Activated B cell treated with CpG ODN at 0.5 μM for 24 hours (primary cell): Measurements from ENCODE around the gene VDR. TPM values are rescaled to one million over a fixed set of nuclear protein-coding genes. Genes with fewer than 3 reads are reported as not detected.

Source experiments
- ATAC-seq: fragments of 200-7000 bp; cut with Tn5 transposase; one replicate; pipeline ENCODE4 v1.10.0; 2021; ENCODE audit warnings: low read depth, mild to moderate bottlenecking, moderate library complexity
- CTCF ChIA-PET: fragments of 350-600 bp; sonication (Branson Sonifier 250); formaldehyde crosslinking; loops from one replicate; lab custom pipeline; 2021; ENCODE audit warnings: antibody characterized with exemption; lab: Charles Lee
- POLR2A ChIA-PET: fragments of 350-600 bp; sonication (Branson Sonifier 250); formaldehyde crosslinking; loops from one replicate; lab custom pipeline; 2021; ENCODE audit warnings: antibody characterized with exemption; lab: Charles Lee
- DNase-seq: peaks from one replicate; pipeline ENCODE4 v3.0.0; 2022
- H3K27ac Mint-ChIP-seq: one replicate; pipeline ENCODE4 v1.8.0; 2020; ENCODE audit warnings: mixed read lengths
- H3K27me3 Mint-ChIP-seq: one replicate; pipeline ENCODE4 v1.8.0; 2021; ENCODE audit warnings: mixed read lengths
- H3K36me3 Mint-ChIP-seq: one replicate; pipeline ENCODE4 v1.8.0; 2021; ENCODE audit warnings: low read depth, mixed read lengths
- H3K4me1 Mint-ChIP-seq: one replicate; pipeline ENCODE4 v1.8.0; 2021; ENCODE audit warnings: mixed read lengths
- H3K4me3 Mint-ChIP-seq: one replicate; pipeline ENCODE4 v1.8.0; 2020; ENCODE audit warnings: mild to moderate bottlenecking, mixed read lengths
- H3K9me3 Mint-ChIP-seq: one replicate; pipeline ENCODE4 v1.8.0; 2020; ENCODE audit warnings: mixed read lengths
- CTCF ChIP-seq: fragments of 200-600 bp; IDR thresholded peaks from one replicate; pipeline ENCODE4 v1.8.0; 2022; ENCODE audit warnings: antibody characterized with exemption, mild to moderate bottlenecking
- intact Hi-C: fragments of 100-400 bp; cut with micrococcal nuclease; formaldehyde crosslinking; loops from one replicate; pipeline ENCODE4 v1.15.1; 2024
- total RNA-seq: library from RNA; stranded (reverse); gene quantifications from 2 replicates; pipeline ENCODE4 v1.2.3, GENCODE V29; 2022

The VDR gene
- total RNA-seq, 1 donor from 2014 or later, result 0.86 TPM

GRCh38 chr12:47820631-47821345, 84.0 kb downstream of the VDR start:
- peak overlapping the region; percentile 90 for H3K27ac Mint-ChIP-seq
- intact Hi-C loops, result loop anchor here (1.0 kb wide), 1 partner anchor 23 kb away; no protein-coding TSS in a partner anchor
- H3K27me3 Mint-ChIP-seq, result no peaks in the 10 kb centered on the region
- peaks cover 65% of the 10 kb centered on the region for H3K4me1 Mint-ChIP-seq
- no peaks in the 10 kb centered on the region for H3K9me3 Mint-ChIP-seq
- ChIA-PET CTCF (interaction anchor here (1.2 to 5.2 kb wide), 4 partner anchors 13 to 78 kb away, joined by 3 to 72 read pairs (median 6); no protein-coding TSS in a partner anchor), POLR2A (interaction anchor here (0.6 to 19.6 kb wide), 9 partner anchors 10 to 443 kb away, joined by 3 to 573 read pairs (median 4); partner anchors contain the start of gene RPAP3)
- DNase-seq (no peak), ATAC-seq (no peak)
- peak overlapping the region; percentile 89 for H3K4me3 Mint-ChIP-seq
- peaks cover 9% of the 10 kb centered on the region for H3K36me3 Mint-ChIP-seq
- TF ChIP-seq CTCF, result no peak

- peak within 1 kb of the TSS; percentile 93 for H3K27ac Mint-ChIP-seq
- H3K36me3 Mint-ChIP-seq, result peaks cover 9% of the 10 kb centered on the region
- no peaks in the 10 kb centered on the region for H3K9me3 Mint-ChIP-seq
- H3K4me1 Mint-ChIP-seq, result peaks cover 65% of the 10 kb centered on the region
- ChIA-PET CTCF (interaction anchor here (1.2 to 5.2 kb wide), 7 partner anchors 12 to 77 kb away, joined by 3 to 72 read pairs (median 21); no protein-coding TSS in a partner anchor), POLR2A (interaction anchor here (0.6 to 19.6 kb wide), 11 partner anchors 10 to 114 kb away, joined by 3 to 573 read pairs (median 4); partner anchors contain the start of genes RPAP3 and SLC48A1)
- ATAC-seq (peak; percentile 76), DNase-seq (peak; percentile 57)
- peak within 1 kb of the TSS; percentile 89 for H3K4me3 Mint-ChIP-seq
- TF ChIP-seq CTCF, result no peak
- intact Hi-C loops, result loop anchor here (1.0 to 2.0 kb wide), 6 partner anchors 9 to 41 kb away; no protein-coding TSS in a partner anchor
- no peaks in the 10 kb centered on the region for H3K27me3 Mint-ChIP-seq
These were observed 84.7 kb downstream of the VDR start, which contains the start of gene HDAC7 for GRCh38 chr12:47819896-47820630. HDAC7 (minus strand) TSS chr12:47819903; CDS start chr12:47819785, 118 bp downstream.

- CTCF ChIA-PET, result interaction anchor here (0.6 to 5.2 kb wide), 6 partner anchors 12 to 52 kb away, joined by 3 to 72 read pairs (median 24); no protein-coding TSS in a partner anchor
- Mint-ChIP-seq H3K27ac (peak overlapping the region; percentile 93), H3K9me3 (no peaks in the 10 kb centered on the region), H3K36me3 (peaks cover 9% of the 10 kb centered on the region), H3K4me3 (peak overlapping the region; percentile 89), H3K27me3 (no peaks in the 10 kb centered on the region), H3K4me1 (peaks cover 65% of the 10 kb centered on the region)
- DNase-seq (peak; percentile 59), ATAC-seq (peak; percentile 32)
- intact Hi-C loops, result loop anchor here (1.0 to 2.0 kb wide), 5 partner anchors 8 to 40 kb away; no protein-coding TSS in a partner anchor
- TF ChIP-seq CTCF, result no peak
- POLR2A ChIA-PET, result interaction anchor here (0.9 to 19.6 kb wide), 12 partner anchors 9 to 113 kb away, joined by 3 to 573 read pairs (median 4); partner anchors contain the start of genes RPAP3 and SLC48A1
These were observed 85.5 kb downstream of the VDR start for GRCh38 chr12:47819138-47819895.

GRCh38 chr12:47818467-47819137, 86.2 kb downstream of the VDR start:
- H3K9me3 Mint-ChIP-seq, result no peaks in the 10 kb centered on the region
- POLR2A ChIA-PET, result interaction anchor here (0.9 to 19.6 kb wide), 9 partner anchors 8 to 113 kb away, joined by 3 to 573 read pairs (median 4); partner anchors contain the start of genes RPAP3 and SLC48A1
- TF ChIP-seq CTCF, result no peak
- ATAC-seq (peak; percentile 1), DNase-seq (no peak)
- H3K27me3 Mint-ChIP-seq, result no peaks in the 10 kb centered on the region
- intact Hi-C loops, result loop anchor here (1.0 to 2.0 kb wide), 5 partner anchors 7 to 39 kb away; no protein-coding TSS in a partner anchor
- peaks cover 68% of the 10 kb centered on the region for H3K4me1 Mint-ChIP-seq
- CTCF ChIA-PET, result interaction anchor here (0.6 to 5.2 kb wide), 8 partner anchors 11 to 75 kb away, joined by 3 to 72 read pairs (median 16); no protein-coding TSS in a partner anchor
- peak overlapping the region; percentile 88 for H3K4me3 Mint-ChIP-seq
- H3K27ac Mint-ChIP-seq, result peak overlapping the region; percentile 93
- H3K36me3 Mint-ChIP-seq, result peaks cover 9% of the 10 kb centered on the region
